Gastrocnemius medialis (tissue), 4 donors: ENCODE data around the gene ADCY7. TPM values are rescaled to one million over a fixed set of nuclear protein-coding genes. Genes with fewer than 3 reads are reported as not detected.

Source experiments
- ATAC-seq, 2 donors: fragments of 150-250 bp; one replicate each; pipeline ENCODE4 v1.9.1; 2016
- DNase-seq, 2 donors: peaks; one replicate each; pipeline ENCODE4 v3.0.0-alpha.2; 2019
- H3K27ac ChIP-seq, 4 donors: fragments of 200-600 bp; sonication (generic); 1 replicate in 1 of 4; 2 replicates in 3 of 4; pipeline ENCODE4 v1.5.1; 2016 to 2018; ENCODE audit warnings: mild to moderate bottlenecking in 2 of 4, moderate library complexity in 1 of 4
- H3K27me3 ChIP-seq, 3 donors: fragments of 200-600 bp; sonication (generic) in 2 of 3; 1 replicate in 1 of 3; 2 replicates in 2 of 3; pipeline versions ENCODE4 v1.5.1 to v1.6.0; 2016 to 2019; ENCODE audit warnings: mild to moderate bottlenecking in 1 of 3, moderate library complexity in 1 of 3
- H3K36me3 ChIP-seq, 2 donors: fragments of 200-600 bp; sonication (generic) in 1 of 2; one replicate each; pipeline ENCODE4 v1.5.1; 2017 to 2018
- H3K4me1 ChIP-seq, 2 donors: fragments of 200-600 bp; sonication (generic) in 1 of 2; one replicate each; pipeline ENCODE4 v1.5.1; 2016 to 2017; ENCODE audit warnings: mild to moderate bottlenecking in 2 of 2
- H3K4me3 ChIP-seq, 4 donors: fragments of 200-600 bp; sonication (generic) in 3 of 4; 1 replicate in 1 of 4; 2 replicates in 3 of 4; pipeline ENCODE4 v1.5.1; 2016 to 2019; ENCODE audit warnings: mild to moderate bottlenecking in 2 of 4
- H3K9me3 ChIP-seq, 3 donors: fragments of 200-600 bp; sonication (generic) in 2 of 3; 1 replicate in 1 of 3; 2 replicates in 2 of 3; pipeline ENCODE4 v1.5.1; 2016 to 2019
- CTCF ChIP-seq, 5 experiments: fragments of 450-650 bp in 3 of 5; fragments of 200-600 bp in 2 of 5; sonication (generic) in 2 of 5; IDR thresholded peaks in 4 of 5; conservative IDR thresholded peaks in 1 of 5; 1 replicate in 4 of 5; 2 replicates in 1 of 5; pipeline ENCODE4 v1.5.1; 2016 to 2019; ENCODE audit warnings: antibody characterized with exemption in 5 of 5, mild to moderate bottlenecking in 3 of 5, moderate library complexity in 3 of 5
- POLR2A ChIP-seq, 2 donors: fragments of 450-650 bp; IDR thresholded peaks; one replicate each; pipeline ENCODE4 v1.6.1; 2017; ENCODE audit warnings: antibody characterized with exemption in 2 of 2, mild to moderate bottlenecking in 2 of 2, moderate library complexity in 2 of 2
- in situ Hi-C, 4 donors: fragments of 200-750 bp; cut with MboI; loops; one replicate each; pipeline versions ENCODE4 v1.15.0 to v1.8.0; 2017; ENCODE audit warnings: low sequenced_read_pairs in 4 of 4
- intact Hi-C: fragments of 100-400 bp; cut with DNase I; formaldehyde crosslinking; loops from one replicate; pipeline ENCODE4 v1.15.1; 2023; ENCODE audit warnings: low total_unique reads
- total RNA-seq, 4 donors: library from RNA; depleted of rRNA; stranded (reverse); fragments of >200 nt; gene quantifications; one replicate each; pipeline versions ENCODE4 v1.1.0 to v1.2.3, GENCODE V29; 2016

Gene ADCY7
- total RNA-seq, 4 donors from 2014 or later: 0.90 to 7.3 (median 2.6) TPM

DNA sequence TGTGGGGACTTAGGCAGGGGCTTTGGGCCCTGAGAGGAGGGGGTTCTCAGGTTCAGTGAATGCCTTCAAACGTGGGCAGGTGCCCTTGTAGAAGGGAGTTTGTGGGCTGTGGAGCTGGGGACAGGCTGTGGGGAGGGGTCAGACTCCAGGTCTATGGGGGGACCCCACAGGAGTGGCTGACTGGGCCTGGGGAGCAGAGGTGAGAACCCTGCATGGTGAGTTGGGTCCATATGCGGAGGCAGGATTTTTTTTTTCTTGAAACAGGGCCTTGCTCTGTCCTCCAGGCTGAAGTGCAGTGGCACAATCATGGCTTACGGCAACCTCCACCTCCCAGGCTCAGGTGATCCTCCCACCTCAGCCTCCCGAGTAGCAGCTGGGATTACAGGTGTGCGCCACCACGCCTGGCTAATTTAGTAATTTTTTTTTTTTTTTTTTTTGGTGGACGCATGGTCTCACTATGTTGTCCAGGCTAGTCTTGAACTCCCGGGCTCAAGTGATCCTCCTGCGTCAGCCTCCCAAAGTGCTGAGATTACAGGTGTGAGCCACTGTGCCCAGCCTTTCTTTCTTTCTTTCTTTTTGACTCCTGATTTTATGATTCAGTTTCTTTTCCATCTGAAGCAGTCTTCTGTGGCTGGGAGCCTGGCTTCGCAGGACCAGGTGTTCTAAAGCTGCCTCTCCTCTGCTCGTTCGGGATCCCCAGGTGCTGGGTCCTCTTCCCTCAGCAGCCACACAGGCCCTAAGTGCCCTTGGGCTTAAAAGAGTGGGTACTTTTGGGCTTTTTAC lies 19.0 kb upstream of the ADCY7 start:
- H3K4me3 ChIP-seq: no peak overlapping the region

DNA sequence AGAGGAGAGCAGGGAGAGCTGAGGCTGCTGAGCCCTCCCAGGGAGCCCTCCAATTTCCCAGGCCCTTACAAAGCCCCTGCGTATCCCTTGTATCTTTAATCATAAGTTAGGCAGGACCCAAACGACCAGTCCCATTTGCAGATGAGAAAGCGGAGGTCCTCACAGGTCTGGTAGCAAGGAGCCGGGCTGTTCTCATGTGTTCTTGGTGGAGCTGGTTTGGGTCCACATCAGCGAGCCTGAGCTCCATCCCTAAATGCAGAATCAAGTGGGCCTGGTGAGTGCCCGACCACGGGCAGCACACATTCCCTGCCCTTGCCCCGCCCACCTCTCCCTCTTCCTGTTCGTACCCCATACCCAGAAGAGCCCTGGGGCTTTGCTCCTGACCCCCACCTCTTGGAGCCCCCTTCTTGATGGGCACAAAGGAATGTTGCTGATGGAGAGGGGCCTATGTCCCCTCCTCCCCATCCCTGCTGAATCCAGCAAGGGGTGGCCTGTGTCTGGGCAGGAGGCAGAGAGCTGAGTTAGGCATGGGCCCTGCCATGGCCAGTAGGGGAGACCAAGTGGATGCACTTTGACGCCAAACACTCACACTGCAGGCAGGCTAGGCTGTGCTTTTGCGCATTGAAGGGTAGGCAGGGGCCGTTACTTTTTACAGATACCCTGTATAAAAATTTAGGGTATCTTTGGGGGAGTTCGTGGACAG lies 18.3 kb upstream of the ADCY7 start:
- H3K36me3 ChIP-seq: no peaks in the 10 kb centered on the region

More for the DNA sequence above, 19.0 kb upstream of the ADCY7 start:
- in situ Hi-C loops (no loop called here), intact Hi-C loops (loop anchor here (5.0 kb wide), 1 partner anchor 110 kb away; no protein-coding TSS in a partner anchor)
- ATAC-seq (no peak), DNase-seq (no peak)
- Histone ChIP-seq H3K27me3 (peaks cover 8 to 18% (median 10%) of the 10 kb centered on the region in 3 donors), H3K27ac (no peak overlapping the region), H3K36me3 (no peaks in the 10 kb centered on the region), H3K9me3 (no peaks in the 10 kb centered on the region), H3K4me1 (peaks cover 0 to 18% of the 10 kb centered on the region in 2 donors)
- TF ChIP-seq CTCF (IDR thresholded peaks at IDR 0.05 in 4 of 5, conservative IDR thresholded peaks at IDR 0.05 in 1 of 5) (no peak), POLR2A (IDR thresholded peaks at IDR 0.05) (no peak)

GRCh38 chr16:50248845-50249244 lies 17.5 kb upstream of the ADCY7 start:
- TF ChIP-seq CTCF (IDR thresholded peaks at IDR 0.05 in 4 of 5, conservative IDR thresholded peaks at IDR 0.05 in 1 of 5): no peak
- TF ChIP-seq POLR2A (IDR thresholded peaks at IDR 0.05): no peak
- Histone ChIP-seq H3K27ac (no peak overlapping the region), H3K36me3 (no peaks in the 10 kb centered on the region), H3K9me3 (no peaks in the 10 kb centered on the region), H3K4me3 (no peak overlapping the region), H3K27me3 (peaks cover 8 to 19% (median 10%) of the 10 kb centered on the region in 3 donors), H3K4me1 (peaks cover 0 to 18% of the 10 kb centered on the region in 2 donors)
- in situ Hi-C loops: no loop called here
- DNase-seq: no peak
- intact Hi-C loops: loop anchor here (5.0 kb wide), 1 partner anchor 108 kb away; no protein-coding TSS in a partner anchor
- ATAC-seq: no peak

More for the DNA sequence above, 18.3 kb upstream of the ADCY7 start:
- no peak for DNase-seq
- TF ChIP-seq POLR2A (IDR thresholded peaks at IDR 0.05) (no peak), CTCF (IDR thresholded peaks at IDR 0.05 in 4 of 5, conservative IDR thresholded peaks at IDR 0.05 in 1 of 5) (no peak)
- intact Hi-C loops: loop anchor here (5.0 kb wide), 1 partner anchor 109 kb away; no protein-coding TSS in a partner anchor
- no peaks in the 10 kb centered on the region for H3K9me3 ChIP-seq
- in situ Hi-C loops: no loop called here
- ATAC-seq: no peak
- H3K4me3 ChIP-seq: no peak overlapping the region
- no peak overlapping the region for H3K27ac ChIP-seq
- peaks cover 0 to 18% of the 10 kb centered on the region in 2 donors for H3K4me1 ChIP-seq
- H3K27me3 ChIP-seq: peaks cover 8 to 18% (median 10%) of the 10 kb centered on the region in 3 donors

DNA sequence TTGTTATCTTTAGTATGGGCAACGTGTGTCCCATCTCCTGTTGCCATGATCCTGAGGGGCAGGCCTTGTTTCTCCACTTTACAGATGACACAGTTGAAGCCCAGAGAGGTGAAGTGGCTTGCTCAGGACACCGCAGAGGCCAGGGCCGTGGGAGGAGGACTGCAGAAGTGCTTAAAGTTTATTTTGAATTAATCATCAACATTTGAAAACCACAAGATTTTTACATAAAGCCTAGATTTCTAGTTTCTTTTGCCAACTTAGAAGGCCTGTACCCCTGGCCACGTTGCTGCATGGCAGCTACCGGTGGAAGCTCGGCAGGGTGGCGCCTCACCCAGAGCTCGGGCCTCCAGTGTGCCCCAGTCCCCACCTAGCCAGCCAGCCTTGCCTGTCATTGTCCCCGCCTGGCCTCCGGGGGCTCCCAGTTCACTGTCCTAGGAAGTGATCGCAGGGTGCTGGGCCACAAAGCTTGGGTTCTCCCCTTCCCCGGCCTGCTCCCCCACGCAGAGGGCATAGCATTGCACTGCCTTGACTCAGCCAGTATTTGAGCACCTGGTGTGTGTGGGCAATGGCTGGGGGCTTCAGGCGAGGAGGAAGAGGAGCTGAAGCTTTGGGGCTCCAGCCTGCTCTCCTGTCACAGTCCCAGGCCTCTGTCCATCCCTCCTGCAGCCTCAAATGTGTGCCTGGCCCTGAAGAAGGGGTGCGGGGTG lies 14.8 kb upstream of the ADCY7 start:
- Histone ChIP-seq H3K9me3 (no peaks in the 10 kb centered on the region), H3K36me3 (no peaks in the 10 kb centered on the region), H3K27ac (no peak overlapping the region), H3K4me1 (peaks cover 0 to 7% of the 10 kb centered on the region in 2 donors), H3K27me3 (peaks cover 0 to 7% (median 3%) of the 10 kb centered on the region in 3 donors), H3K4me3 (no peak overlapping the region)
- intact Hi-C loops (no loop called here), in situ Hi-C loops (no loop called here)
- TF ChIP-seq POLR2A (IDR thresholded peaks at IDR 0.05) (no peak), CTCF (IDR thresholded peaks at IDR 0.05 in 4 of 5, conservative IDR thresholded peaks at IDR 0.05 in 1 of 5) (no peak)
- DNase-seq (no peak), ATAC-seq (no peak)
